Neural cell (in vitro differentiated cells): ENCODE results near the gene TNFAIP3. TPM values are rescaled to one million over a fixed set of nuclear protein-coding genes. Genes with fewer than 3 reads are reported as not detected.

ENCODE experiments used
- H2AFZ ChIP-seq: fragments of 200-600, 300-800 bp; sonication (generic), shearing (Covaris generic); 2 replicates; pipeline ENCODE4 v1.6.0; 2014; ENCODE audit warnings: low read depth, mild to moderate bottlenecking, antibody characterized with exemption, low read length, moderate library complexity
- H3F3A ChIP-seq: fragments of 200-600 bp; shearing (Covaris generic); 2 replicates; pipeline ENCODE4 v1.6.1; 2016; ENCODE audit warnings: mild to moderate bottlenecking, moderate library complexity, mixed read lengths, antibody characterized with exemption, low read length; ENCODE audit not compliant: insufficient read depth, poor library complexity, severe bottlenecking
- H3K27ac ChIP-seq: fragments of 200-600, 300-800 bp; sonication (generic), shearing (Covaris generic); 2 replicates; pipeline ENCODE4 v1.5.1; 2014; ENCODE audit warnings: mild to moderate bottlenecking, low read length, moderate library complexity
- H3K27me3 ChIP-seq: fragments of 300-800, 200-600 bp; sonication (generic), shearing (Covaris generic); 2 replicates; pipeline ENCODE4 v1.6.0; 2014; ENCODE audit warnings: mild to moderate bottlenecking, low read depth, low read length, moderate library complexity; ENCODE audit not compliant: insufficient read depth
- H3K36me3 ChIP-seq: fragments of 300-800, 200-600 bp; sonication (generic), shearing (Covaris generic); 2 replicates; pipeline ENCODE4 v1.5.1; 2014; ENCODE audit warnings: mild to moderate bottlenecking, antibody characterized with exemption, low read length, moderate library complexity; ENCODE audit not compliant: insufficient read depth
- H3K4me2 ChIP-seq: fragments of 300-800, 200-600 bp; sonication (generic), shearing (Covaris generic); 2 replicates; pipeline ENCODE4 v1.6.0; 2014; ENCODE audit warnings: mild to moderate bottlenecking, low read length
- H3K4me3 ChIP-seq: fragments of 300-800, 200-600 bp; sonication (generic), shearing (Covaris generic); 2 replicates; pipeline ENCODE4 v1.5.1; 2014; ENCODE audit warnings: mild to moderate bottlenecking, low read length, moderate library complexity
- H3K79me2 ChIP-seq: fragments of 200-600 bp; shearing (Covaris generic); replicated peaks from 2 replicates; pipeline ENCODE4 v1.6.0; 2014; ENCODE audit warnings: mild to moderate bottlenecking, low read length, moderate library complexity; ENCODE audit not compliant: insufficient read depth
- H3K9ac ChIP-seq: fragments of 300-800, 200-600 bp; sonication (generic), shearing (Covaris generic); 2 replicates; pipeline ENCODE4 v1.6.1; 2016; ENCODE audit warnings: mild to moderate bottlenecking, low read length, mixed read lengths
- H3K9me2 ChIP-seq: fragments of 200-600 bp; shearing (Covaris generic); 2 replicates; pipeline ENCODE4 v1.6.1; 2016; ENCODE audit warnings: mild to moderate bottlenecking, low read length, mixed read lengths; ENCODE audit not compliant: insufficient read depth
- H3K9me3 ChIP-seq: fragments of 200-600, 300-800 bp; sonication (generic), shearing (Covaris generic); 2 replicates; pipeline ENCODE4 v1.6.1; 2016; ENCODE audit warnings: mild to moderate bottlenecking, mixed run types, low read length, moderate library complexity, mixed read lengths
- H4K20me1 ChIP-seq: fragments of 200-600 bp; shearing (Covaris generic); 2 replicates; pipeline ENCODE4 v1.6.1; 2016; ENCODE audit warnings: mild to moderate bottlenecking, mixed run types; ENCODE audit not compliant: insufficient read depth
- EP300 ChIP-seq: fragments of 450-650 bp; conservative IDR thresholded peaks from 2 replicates; pipeline ENCODE4 v1.6.1; 2014; ENCODE audit warnings: antibody characterized with exemption, mild to moderate bottlenecking, moderate library complexity; ENCODE audit not compliant: poor library complexity, severe bottlenecking
- EZH2 ChIP-seq: fragments of 200-600, 300-800 bp; shearing (Covaris generic), sonication (generic); IDR thresholded peaks from 2 replicates; pipeline ENCODE4 v1.6.1; 2014; ENCODE audit warnings: antibody characterized with exemption, low read length, borderline replicate concordance, mild to moderate bottlenecking; ENCODE audit not compliant: insufficient read depth, poor library complexity, severe bottlenecking
- MXI1 ChIP-seq: fragments of 450-650 bp; conservative IDR thresholded peaks from 2 replicates; pipeline ENCODE4 v1.6.1; 2014; ENCODE audit warnings: antibody characterized with exemption, mild to moderate bottlenecking; ENCODE audit not compliant: poor library complexity, severe bottlenecking
- POLR2AphosphoS5 ChIP-seq: IDR thresholded peaks from 2 replicates; pipeline ENCODE4 v1.6.1; 2012
- RAD21 ChIP-seq: fragments of 450-650 bp; conservative IDR thresholded peaks from 2 replicates; pipeline ENCODE4 v1.6.1; 2014; ENCODE audit warnings: antibody characterized with exemption, mild to moderate bottlenecking, moderate library complexity
- SMC3 ChIP-seq: fragments of 450-650 bp; conservative IDR thresholded peaks from 2 replicates; pipeline ENCODE4 v1.6.1; 2014; ENCODE audit warnings: antibody characterized with exemption, mild to moderate bottlenecking, moderate library complexity; ENCODE audit not compliant: poor library complexity
- TAF1 ChIP-seq: IDR thresholded peaks from 2 replicates; pipeline ENCODE4 v1.6.1; 2012; ENCODE audit warnings: low read depth
- polyA plus RNA-seq: library from polyadenylated mRNA; depleted of rRNA; stranded (reverse); fragments of >200 nt; gene quantifications from 2 replicates; pipeline ENCODE4 v1.2.3, GENCODE V29; 2014
- TF ChIP-seq, protein P1 (sequence below): IDR thresholded peaks from 2 replicates; pipeline ENCODE4 v1.6.1; 2012; ENCODE audit warnings: borderline replicate concordance
- TF ChIP-seq, protein P2 (sequence below): fragments of 450-650 bp; IDR thresholded peaks from 2 replicates; pipeline ENCODE4 v1.5.1; 2014; ENCODE audit warnings: antibody characterized with exemption, mild to moderate bottlenecking, moderate library complexity; ENCODE audit not compliant: poor library complexity, severe bottlenecking

The TNFAIP3 gene
- polyA plus RNA-seq, 1 donor from 2014 or later: 0.20 TPM

DNA sequence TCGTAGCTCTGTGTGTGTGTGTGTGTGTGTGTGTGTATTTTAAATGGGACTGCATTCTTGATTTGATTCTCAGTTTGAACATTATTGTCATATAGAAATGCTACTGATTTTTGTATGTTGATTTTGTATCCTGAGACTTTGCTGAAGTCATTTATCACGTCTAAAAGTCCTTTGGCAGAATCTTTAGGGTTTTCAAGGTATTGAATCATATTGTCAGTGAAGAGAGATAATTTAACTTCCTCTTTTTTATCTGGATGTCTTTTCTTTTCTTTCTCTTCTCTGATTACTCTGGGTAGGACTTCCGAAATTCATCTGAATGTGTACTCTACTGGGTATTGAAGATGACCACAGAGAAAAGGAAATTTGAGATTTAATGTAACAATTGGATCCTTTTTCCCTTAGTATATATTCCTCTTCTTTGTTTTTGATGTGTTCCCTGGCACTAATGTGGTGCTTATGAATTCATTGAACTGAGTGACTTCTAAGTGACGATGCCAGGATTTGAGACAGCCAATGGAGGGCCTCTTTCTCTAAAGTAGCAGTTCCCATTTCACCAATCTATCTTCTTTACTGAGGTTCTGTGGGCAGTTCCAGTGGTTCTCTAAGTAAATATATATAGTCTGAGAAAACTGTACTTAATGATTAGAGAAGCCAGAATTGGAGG is 47.6 kb downstream of the TNFAIP3 start:
- H3F3A ChIP-seq: no peaks in the 10 kb centered on the region
- no peaks in the 10 kb centered on the region for H3K9me3 ChIP-seq
- TF ChIP-seq EZH2: no peak
- no peak for TF ChIP-seq TAF1
- TF ChIP-seq MXI1: no peak
- TF ChIP-seq SMC3: no peak
- TF ChIP-seq RAD21: no peak
- TF ChIP-seq, protein P1, sequence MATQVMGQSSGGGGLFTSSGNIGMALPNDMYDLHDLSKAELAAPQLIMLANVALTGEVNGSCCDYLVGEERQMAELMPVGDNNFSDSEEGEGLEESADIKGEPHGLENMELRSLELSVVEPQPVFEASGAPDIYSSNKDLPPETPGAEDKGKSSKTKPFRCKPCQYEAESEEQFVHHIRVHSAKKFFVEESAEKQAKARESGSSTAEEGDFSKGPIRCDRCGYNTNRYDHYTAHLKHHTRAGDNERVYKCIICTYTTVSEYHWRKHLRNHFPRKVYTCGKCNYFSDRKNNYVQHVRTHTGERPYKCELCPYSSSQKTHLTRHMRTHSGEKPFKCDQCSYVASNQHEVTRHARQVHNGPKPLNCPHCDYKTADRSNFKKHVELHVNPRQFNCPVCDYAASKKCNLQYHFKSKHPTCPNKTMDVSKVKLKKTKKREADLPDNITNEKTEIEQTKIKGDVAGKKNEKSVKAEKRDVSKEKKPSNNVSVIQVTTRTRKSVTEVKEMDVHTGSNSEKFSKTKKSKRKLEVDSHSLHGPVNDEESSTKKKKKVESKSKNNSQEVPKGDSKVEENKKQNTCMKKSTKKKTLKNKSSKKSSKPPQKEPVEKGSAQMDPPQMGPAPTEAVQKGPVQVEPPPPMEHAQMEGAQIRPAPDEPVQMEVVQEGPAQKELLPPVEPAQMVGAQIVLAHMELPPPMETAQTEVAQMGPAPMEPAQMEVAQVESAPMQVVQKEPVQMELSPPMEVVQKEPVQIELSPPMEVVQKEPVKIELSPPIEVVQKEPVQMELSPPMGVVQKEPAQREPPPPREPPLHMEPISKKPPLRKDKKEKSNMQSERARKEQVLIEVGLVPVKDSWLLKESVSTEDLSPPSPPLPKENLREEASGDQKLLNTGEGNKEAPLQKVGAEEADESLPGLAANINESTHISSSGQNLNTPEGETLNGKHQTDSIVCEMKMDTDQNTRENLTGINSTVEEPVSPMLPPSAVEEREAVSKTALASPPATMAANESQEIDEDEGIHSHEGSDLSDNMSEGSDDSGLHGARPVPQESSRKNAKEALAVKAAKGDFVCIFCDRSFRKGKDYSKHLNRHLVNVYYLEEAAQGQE: no peak
- no peak for TF ChIP-seq POLR2AphosphoS5
- TF ChIP-seq, protein P2, sequence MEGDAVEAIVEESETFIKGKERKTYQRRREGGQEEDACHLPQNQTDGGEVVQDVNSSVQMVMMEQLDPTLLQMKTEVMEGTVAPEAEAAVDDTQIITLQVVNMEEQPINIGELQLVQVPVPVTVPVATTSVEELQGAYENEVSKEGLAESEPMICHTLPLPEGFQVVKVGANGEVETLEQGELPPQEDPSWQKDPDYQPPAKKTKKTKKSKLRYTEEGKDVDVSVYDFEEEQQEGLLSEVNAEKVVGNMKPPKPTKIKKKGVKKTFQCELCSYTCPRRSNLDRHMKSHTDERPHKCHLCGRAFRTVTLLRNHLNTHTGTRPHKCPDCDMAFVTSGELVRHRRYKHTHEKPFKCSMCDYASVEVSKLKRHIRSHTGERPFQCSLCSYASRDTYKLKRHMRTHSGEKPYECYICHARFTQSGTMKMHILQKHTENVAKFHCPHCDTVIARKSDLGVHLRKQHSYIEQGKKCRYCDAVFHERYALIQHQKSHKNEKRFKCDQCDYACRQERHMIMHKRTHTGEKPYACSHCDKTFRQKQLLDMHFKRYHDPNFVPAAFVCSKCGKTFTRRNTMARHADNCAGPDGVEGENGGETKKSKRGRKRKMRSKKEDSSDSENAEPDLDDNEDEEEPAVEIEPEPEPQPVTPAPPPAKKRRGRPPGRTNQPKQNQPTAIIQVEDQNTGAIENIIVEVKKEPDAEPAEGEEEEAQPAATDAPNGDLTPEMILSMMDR: no peak
- no peak for TF ChIP-seq EP300
- no peak overlapping the region for H3K4me3 ChIP-seq
- H4K20me1 ChIP-seq: no peaks in the 10 kb centered on the region
- H3K4me2 ChIP-seq: no peak overlapping the region
- H2AFZ ChIP-seq: no peak overlapping the region
- no peaks in the 10 kb centered on the region for H3K36me3 ChIP-seq
- H3K79me2 ChIP-seq: no peaks in the 10 kb centered on the region
- no peak overlapping the region for H3K9ac ChIP-seq
- H3K27ac ChIP-seq: no peak overlapping the region
- H3K27me3 ChIP-seq: no peaks in the 10 kb centered on the region
- no peaks in the 10 kb centered on the region for H3K9me2 ChIP-seq

DNA sequence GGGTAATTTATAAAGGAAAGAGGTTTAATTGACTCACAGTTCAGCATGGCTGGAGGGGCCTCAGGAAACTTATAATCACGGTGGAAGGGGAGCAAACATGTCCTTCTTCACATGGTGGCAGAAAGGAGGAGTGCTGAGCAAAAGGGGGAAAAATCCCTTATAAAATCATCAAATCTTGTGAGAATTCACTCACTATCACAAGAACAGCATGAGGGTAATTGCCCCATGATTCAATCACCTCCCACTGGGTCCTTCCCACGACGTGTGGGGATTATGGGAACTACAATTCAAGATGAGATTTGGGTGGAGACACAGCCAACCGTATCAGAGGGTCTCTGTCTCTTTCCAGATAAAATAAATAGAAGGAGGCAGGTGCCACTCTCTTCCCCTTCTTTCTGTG is 48.7 kb downstream of the TNFAIP3 start:
- no peaks in the 10 kb centered on the region for H3F3A ChIP-seq
- no peaks in the 10 kb centered on the region for H3K27me3 ChIP-seq
- H3K4me3 ChIP-seq: no peak overlapping the region
- H2AFZ ChIP-seq: no peak overlapping the region
- no peak overlapping the region for H3K9ac ChIP-seq
- H3K36me3 ChIP-seq: no peaks in the 10 kb centered on the region
- no peak for TF ChIP-seq MXI1
- no peak for TF ChIP-seq POLR2AphosphoS5
- TF ChIP-seq RAD21: no peak
- TF ChIP-seq EP300: no peak
- TF ChIP-seq, protein P2: no peak
- no peak for TF ChIP-seq SMC3
- TF ChIP-seq, protein P1: no peak
- no peak for TF ChIP-seq EZH2
- no peak for TF ChIP-seq TAF1
- H3K79me2 ChIP-seq: no peaks in the 10 kb centered on the region
- no peaks in the 10 kb centered on the region for H4K20me1 ChIP-seq
- H3K9me3 ChIP-seq: no peaks in the 10 kb centered on the region
- H3K27ac ChIP-seq: no peak overlapping the region
- H3K9me2 ChIP-seq: no peaks in the 10 kb centered on the region
- no peak overlapping the region for H3K4me2 ChIP-seq
